ENCODE measurements around the gene TAMALIN.
A peak's percentile ranks its signal among the peaks of the same experiment; 100 is the strongest.

The TAMALIN gene

DNA sequence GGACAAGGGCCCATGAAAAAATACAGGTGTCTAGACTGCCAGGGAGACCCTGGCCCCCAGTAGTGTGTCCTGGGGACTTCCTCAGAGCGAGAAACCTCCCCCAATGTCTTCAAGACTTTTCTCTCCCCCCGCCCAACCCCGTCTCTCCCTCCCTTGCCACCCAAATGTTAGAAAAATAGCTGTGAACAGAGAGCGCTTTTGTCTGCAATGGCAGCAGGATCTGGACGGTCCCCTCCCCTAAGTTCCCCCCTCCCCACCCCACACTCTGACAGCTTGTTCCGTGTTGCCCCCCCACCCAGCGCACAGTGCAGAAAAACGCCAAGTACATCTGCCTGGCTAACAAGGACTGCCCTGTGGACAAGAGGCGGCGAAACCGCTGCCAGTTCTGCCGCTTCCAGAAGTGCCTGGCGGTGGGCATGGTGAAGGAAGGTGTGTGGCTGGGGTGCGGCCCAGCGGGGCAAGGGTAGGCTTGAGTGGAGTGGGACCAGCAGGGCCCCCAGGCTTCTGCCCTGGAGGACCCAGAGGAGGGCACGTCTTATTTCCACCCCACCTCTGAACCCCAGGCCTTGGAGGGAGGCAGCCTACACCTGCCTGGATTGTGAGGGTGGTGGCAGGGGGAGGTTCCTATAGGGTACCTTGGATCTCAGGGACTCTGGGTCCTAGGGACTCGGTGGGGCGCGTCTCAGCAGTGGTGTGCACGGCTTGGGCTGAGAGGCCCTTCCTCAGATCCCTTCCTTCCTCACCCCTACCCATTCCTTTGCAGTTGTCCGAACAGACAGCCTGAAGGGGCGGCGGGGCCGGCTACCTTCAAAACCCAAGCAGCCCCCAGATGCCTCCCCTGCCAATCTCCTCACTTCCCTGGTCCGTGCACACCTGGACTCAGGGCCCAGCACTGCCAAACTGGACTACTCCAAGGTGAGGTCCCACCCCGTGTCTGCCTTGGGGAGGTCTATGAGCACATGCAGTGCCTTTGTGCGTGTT lies 49.3 kb downstream of the TAMALIN start:
- DNase-seq = no peak

DNA sequence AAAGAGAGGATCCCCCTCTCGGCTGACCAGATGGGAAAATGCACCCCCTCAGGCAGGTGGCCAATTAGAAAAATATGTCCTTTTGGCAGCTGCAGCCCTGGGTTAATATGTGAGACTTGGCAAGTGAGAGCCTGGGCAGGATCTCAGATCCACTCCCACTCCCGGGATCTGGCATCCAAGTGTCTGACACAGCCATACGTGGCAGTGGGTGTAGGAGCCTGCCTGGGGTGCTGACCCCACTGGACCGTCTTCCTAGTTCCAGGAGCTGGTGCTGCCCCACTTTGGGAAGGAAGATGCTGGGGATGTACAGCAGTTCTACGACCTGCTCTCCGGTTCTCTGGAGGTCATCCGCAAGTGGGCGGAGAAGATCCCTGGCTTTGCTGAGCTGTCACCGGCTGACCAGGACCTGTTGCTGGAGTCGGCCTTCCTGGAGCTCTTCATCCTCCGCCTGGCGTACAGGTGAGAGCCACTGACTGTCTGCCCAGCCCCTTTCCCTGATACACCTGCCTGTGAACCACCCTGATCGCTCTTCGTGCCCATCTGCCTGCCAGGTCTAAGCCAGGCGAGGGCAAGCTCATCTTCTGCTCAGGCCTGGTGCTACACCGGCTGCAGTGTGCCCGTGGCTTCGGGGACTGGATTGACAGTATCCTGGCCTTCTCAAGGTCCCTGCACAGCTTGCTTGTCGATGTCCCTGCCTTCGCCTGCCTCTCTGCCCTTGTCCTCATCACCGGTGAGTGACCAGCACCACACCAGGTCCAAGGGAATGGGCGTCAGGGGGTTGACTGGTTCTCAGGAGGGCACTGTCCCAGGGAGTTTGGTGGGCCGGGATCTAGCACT lies 50.3 kb downstream of the TAMALIN start:
- DNase-seq = no peak

DNA sequence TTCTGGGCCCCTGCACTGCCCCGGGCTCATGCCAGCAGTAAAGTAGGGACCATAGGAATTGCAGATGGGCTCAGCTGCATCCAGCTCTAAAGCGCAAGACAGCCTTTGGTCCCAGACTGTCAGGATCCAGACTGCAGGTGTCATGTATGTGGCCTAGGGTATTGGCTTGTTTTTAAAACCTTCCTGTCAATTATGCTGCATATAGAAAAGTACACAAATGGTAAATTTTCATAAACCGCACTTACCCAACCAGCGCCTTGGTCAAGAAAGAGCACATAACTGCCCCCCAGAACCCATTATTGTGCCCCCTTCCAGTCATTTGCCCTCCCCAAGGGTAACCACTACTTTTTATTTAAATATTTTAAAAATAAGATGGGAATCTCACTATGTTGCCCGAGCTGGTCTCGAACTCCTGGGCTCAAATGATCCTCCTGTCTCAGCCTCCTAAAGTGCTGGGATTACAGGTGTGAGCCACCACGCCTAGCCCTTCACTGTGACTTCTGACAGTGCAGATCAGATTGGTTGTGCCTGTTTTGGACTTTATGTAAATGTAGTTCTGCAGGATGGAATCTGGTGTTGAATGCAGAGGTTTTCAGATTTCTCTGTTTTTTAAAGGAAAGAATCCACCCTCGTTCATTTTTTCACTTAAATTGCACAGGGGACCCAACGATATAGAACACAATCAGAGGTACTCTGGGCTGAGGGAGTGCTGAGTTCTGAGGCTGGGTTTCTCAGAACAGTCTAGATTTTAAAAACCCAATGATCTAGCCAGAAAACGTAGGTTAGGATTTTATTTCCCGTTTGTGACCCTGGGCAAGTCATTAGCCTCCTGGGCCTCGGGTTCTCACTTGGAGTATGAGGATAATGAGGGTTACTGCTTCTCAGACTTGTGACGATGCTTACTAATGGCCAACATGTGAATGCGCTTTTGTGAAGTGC lies 51.2 kb downstream of the TAMALIN start:
- DNase-seq = no peak

DNA sequence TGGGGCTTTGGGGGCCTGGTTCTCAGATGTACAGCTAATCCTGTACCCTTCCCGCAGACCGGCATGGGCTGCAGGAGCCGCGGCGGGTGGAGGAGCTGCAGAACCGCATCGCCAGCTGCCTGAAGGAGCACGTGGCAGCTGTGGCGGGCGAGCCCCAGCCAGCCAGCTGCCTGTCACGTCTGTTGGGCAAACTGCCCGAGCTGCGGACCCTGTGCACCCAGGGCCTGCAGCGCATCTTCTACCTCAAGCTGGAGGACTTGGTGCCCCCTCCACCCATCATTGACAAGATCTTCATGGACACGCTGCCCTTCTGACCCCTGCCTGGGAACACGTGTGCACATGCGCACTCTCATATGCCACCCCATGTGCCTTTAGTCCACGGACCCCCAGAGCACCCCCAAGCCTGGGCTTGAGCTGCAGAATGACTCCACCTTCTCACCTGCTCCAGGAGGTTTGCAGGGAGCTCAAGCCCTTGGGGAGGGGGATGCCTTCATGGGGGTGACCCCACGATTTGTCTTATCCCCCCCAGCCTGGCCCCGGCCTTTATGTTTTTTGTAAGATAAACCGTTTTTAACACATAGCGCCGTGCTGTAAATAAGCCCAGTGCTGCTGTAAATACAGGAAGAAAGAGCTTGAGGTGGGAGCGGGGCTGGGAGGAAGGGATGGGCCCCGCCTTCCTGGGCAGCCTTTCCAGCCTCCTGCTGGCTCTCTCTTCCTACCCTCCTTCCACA lies 52.0 kb downstream of the TAMALIN start:
- DNase-seq = no peak

DNA sequence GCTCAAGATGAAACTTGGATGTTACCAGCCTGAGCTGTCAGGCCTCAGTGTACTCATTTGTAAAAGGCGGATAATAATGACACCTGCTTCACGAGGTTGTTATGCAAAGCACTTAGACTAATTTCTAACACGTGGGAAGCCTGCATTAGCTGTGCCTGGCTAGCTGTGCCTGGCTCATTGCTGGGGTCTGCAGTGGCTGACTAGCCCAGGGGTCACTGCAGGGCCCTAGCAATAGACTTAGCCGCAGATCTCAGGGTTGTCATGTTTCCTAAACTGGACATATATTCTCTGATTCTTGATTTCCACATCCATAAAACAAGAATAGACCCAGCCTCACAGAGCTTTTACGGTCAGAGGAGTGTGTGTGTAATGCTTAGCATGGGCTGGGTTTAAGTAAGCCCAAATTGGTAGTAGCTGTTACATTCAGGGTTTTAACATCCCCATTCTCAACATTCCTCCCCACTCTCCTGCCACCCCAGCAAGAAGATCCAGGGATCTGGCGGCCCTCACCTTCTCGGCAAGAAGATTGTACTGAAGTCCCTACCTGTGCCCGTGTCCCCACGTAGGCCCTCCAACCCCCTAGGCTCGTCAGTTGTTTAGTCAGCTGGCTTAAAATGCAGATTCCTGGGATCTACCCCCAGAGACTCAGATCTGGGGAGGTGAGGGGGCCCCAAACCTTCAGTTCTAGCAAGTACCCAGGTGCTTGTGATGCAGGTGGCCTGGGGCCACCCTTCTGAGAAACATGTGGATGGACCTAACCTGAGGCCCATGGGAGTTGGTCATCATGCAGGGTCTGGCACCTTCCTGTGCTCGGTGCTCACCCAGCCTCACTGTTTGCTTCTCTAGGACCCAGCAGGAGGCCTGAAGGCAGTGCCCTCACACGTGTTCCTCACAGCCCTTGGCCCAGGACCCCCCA lies 53.1 kb downstream of the TAMALIN start:
- DNase-seq = peak in 1 of 4 experiments; percentile 21

DNA sequence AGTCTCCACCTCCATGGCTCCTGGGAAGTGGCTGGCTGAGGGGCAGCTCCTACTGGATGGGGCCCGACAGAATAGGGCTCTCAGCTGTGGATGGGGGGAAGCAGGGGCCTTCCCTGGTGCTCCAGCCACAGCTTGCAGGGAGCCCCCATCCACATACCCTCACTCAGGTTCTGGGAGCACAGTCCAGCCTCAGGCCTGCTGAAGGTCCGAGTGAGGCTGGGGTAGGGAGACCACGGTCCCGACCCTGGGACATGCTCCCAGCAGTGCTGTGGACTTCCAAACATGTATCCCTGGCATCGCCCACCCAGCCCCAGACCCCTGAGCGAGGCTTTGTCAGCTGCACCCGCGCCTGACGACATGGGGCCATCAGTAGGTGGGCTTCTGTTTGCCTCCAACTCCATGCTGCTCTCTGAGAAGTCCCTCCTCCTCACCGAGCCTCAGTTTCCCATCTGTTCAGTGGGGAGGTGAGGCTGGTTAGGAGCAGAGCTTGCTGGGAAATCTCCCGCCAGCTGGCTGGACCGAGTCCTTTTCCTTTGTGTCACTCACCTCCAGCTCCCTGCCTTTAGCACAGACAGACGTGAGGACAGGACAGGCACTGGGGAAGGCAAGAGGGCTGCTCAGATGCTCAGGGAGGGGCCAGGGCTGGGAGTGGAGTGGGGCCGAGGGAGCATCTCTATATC lies 53.9 kb downstream of the TAMALIN start:
- DNase-seq = no peak

DNA sequence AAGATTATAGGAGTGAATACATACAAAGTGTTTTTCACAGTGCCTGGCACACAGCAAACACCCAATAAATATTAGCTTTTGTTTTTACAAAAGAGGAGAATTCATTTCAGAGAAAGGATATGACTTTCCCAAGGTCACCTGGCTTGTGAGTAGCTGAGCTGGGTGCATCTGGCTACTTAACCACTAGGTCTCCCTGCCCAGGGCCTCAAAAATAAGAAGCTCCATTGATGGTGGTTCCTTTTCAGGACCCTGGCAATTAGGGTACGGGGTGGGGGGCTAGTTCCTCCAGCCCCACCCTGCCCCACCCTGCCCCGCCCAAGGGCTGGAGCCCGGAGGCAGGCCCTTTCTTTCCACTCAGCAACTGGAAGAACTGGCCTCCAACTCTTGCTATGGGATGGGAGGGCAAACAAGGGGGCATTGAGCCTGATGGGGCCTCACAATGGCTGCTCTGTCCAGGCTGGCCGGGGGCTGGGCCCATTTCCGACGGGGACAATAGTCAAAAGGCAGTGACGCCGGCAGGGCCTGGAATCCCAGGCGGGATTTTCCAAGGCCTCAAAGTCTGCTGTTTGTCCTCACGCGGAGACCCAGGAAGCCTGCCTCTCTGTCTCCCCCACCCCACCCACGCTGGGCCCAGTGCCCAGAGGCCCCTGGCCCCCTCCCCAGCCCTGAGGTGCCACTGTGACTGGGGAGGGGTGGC lies 54.9 kb downstream of the TAMALIN start:
- no peak for DNase-seq

DNA sequence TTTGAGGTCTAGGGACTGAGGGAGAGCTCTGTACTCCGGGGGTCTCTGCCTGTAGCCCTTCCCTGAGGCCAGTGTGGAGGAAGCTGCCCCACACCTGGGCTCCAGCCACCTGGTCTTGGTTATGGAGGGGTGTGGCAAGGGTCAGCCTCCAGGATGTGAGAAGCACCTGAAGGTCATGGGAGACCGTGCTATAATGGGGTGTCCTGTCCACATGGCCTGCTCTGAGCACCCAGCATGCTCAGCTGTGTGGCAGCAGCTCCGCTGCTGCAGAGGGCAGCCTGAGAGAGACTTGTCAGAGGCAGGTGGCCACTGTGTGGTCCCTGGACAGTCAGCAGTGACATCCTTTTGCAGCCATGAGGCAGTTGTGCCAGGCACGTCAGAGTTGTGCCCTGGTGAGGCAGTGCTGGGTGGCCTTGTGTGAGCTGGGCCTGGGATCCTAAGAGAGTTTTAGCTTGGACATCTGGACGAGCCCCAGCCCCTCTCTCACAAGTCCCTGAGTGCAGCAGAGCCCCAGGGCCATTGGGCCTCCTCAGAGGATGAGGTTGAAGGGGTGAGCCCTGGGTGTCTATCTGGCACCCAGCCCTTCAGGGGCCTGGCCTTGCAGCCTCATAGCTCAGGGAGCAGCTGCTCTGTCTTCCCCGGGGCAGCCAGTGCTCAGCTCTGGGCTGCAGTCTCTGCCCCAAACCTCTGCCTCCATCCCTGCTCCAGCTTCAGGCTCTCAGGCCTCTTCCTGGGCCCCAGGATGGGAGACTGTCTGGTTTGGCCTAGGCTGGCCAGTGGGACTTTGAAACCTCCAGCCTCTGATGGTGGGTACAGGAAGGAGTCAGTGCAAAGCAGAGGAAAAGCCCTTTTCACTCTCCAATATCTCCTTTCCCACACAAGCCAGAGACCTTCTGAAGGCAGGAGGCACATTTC lies 55.7 kb downstream of the TAMALIN start:
- no peak for DNase-seq

DNA sequence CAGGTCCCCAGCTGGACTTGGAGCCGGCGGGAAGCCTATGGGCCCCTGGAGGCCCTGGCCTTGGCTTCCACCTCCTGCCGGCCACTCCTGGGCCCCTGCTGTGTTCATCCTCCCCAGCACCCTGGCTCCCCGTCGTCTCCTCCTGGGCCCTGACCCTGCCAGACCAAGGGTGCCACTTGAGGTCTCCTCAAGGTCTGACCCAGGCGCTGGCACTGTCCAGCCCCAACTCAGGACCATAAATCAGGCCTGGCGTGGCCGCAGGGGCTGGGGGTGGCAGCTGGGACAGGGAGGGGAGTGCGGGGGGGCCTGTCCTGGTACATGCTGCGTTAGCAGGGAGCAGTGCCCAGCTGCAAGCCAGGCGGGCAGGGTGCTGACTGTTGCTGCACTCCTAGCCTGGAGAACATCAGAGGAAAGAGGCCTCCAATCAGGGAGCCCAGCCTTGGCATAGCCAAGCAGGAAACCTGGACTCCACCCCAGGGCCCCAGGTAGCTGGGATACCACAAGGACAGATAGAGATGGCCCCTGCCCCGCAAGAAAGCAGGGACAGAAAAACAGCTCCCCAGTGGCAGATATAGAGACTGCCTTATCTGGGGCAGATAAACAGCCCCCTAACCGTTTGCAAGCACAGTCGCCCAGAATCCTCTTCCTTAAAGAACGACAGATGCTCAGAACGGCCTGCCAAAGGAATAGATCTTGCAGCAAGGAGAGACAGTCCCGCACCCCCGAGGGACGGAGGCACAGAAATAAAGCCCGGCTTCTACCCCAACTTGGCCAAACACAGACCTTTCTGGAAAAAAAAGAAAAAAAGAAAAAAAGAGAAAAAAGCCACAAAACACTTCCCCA lies 56.6 kb downstream of the TAMALIN start:
- DNase-seq = no peak

DNA sequence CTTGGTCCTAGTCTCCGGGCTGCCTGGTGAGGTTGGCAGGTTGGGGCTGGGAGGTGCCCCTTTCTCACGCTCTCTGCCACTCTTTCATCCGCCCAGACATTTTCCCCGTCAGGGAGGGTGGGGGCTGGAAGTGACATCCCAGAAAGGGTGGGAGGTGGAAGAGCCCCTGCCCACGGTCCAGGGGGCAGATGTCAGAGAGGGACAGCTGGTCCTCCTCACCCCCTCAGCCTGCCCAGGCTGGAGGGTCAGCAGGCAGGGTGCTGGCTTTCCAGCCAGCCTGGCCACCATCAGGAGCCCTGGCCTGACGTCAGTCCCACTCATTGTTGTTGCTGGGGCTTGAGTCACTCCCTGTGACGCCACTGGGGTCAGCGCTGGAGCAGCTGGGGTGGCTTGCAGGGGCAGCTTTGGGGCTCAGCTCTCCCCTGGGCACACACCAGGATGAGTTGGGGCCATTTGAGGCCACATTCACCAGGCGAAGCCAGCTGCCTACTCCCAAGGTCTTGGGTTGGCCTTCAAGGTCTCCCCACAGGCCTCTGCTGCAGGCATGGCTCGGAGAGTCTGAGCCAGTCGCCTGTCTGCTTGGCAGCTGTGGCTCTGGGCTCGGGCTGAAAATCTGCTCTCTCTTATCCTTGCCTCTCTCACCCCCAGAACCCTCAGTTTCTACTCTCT lies 57.4 kb downstream of the TAMALIN start:
- no peak for DNase-seq
